Astrocyte (in vitro differentiated cells and primary cell): ENCODE measurements around the gene ADIG.

Experiments used
- CTCF ChIP-seq: IDR thresholded peaks from 2 replicates; pipeline ENCODE4 v1.5.1; 2011; ENCODE audit warnings: low read depth, mild to moderate bottlenecking, inconsistent platforms, low read length, moderate library complexity; ENCODE audit not compliant: insufficient read depth
- EZH2 ChIP-seq: IDR thresholded peaks from 2 replicates; pipeline ENCODE4 v1.6.1; 2012; ENCODE audit warnings: mild to moderate bottlenecking, low read length, inconsistent platforms; ENCODE audit not compliant: insufficient read depth

DNA sequence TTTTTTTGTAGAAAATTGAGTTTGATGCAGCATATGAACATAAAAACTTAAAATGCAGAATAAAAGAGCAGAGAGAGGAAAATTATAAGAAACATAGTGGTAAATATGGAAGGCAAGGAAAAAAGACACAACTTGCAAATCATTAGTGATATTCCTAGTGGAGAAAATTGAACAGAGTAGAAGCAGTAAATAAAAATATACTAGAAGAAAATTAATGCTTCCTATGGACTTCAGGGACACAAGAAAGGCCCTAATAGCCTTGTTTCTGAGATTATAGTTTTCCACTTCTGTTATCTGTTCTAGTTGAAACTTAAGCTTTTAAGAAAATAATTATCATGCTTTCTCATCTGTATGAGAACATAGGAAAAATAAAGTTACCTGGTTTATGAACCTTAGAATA is 25.6 kb upstream of the ADIG start:
- TF ChIP-seq CTCF (no peak), EZH2 (no peak)
